ENCODE measurements around the gene CTNND2. TPM values are rescaled to one million over a fixed set of nuclear protein-coding genes. Genes with fewer than 3 reads are reported as not detected.
"Not testable (repeated sequence)": the region's sequence is repeated elsewhere in the genome, so short reads cannot be mapped to it uniquely, and the experiment has no call there.

Gene CTNND2
- total RNA-seq, 1 donor from 2014 or later, result not detected

DNA sequence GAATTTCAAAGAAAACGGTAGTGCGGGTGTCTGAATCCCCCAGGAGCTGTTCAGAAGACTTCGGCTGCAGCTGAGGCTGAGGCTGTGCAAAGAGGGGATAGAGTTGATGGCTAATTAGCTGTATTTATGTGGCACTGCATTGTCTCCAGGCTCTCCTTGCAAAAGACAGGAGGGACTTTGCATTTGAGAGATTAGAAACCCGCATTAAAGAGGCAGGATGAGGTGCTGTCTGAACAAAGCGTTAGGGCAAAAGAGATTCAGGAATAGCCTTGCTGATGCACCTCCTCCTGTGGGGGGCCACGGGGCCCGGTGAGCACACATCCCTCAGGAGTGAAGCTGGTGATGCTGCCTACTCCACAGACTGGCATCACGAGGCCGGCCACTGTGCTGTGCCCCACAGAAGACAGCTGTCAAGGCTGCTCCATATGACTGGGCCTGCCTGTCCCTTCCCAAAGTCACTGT, 799.6 kb downstream of the CTNND2 start:
- DNase-seq (ENCODE audit: low read depth, low spot score), result no peak

DNA sequence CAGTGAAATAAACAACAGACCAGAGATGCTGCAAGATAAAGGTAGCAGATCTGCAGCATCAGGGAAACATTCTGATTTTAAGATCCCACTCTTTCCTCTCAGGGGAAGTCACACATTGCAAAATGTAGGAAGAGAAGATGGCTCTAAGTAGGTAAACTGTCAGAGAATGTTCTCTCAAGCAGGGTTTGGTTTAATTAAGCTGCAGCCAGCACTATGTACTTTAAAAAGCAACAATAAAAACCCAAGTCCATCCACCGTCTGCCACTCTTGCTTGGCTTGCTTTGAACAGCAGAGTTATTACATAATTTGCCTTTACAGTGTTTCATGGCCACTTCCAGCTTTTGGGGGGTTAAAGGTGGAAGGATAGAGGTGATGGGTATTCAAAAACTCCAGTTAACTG, 800.0 kb downstream of the CTNND2 start:
- DNase-seq (ENCODE audit: low read depth, low spot score), result no peak

DNA sequence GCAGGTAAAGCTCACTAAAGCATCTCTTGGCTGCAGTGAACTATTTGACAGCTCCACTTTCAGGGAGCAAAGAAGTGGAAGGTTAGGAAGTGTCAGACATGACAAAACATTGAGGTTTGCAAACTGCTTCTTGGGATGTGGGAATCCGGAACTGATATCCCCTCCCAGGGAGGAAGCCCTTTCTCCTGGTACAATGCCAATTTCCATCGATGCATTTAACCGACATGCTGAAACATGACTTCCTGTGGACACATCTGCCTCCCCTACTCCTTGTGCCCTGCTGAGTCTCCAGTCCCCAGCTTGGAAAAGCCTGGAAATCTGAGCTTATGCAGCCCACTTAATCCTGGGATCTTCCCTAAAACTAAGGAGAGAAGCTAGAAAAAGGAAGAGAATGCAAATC, 820.1 kb downstream of the CTNND2 start:
- no peak for DNase-seq (ENCODE audit: low read depth, low spot score)

DNA sequence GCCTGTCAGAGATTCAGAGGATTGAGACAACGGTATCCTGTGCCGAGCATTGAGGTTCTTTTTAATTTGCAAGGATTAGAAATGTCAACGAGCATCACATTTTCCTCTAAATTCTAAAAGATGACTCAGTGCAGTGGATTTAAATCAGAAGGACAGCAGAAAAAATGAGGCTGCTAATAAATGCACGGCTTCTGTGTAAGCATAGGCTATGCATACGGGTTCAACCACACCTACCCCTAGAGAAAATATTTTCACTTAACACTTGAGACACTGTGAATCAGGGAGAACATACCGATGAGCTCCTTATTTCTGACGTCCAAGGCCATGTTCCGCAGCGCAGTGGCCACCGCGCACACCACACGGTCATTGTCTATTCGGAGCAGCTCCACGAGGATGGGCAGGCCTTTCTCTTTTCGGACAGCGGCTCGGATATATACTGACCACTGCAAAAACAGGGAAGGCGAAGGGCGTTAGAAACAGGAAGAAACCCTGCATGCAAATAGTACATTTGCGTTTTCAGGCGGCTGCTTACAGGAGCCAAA, 821.8 kb downstream of the CTNND2 start:
- DNase-seq (ENCODE audit: low read depth, low spot score), result no peak

DNA sequence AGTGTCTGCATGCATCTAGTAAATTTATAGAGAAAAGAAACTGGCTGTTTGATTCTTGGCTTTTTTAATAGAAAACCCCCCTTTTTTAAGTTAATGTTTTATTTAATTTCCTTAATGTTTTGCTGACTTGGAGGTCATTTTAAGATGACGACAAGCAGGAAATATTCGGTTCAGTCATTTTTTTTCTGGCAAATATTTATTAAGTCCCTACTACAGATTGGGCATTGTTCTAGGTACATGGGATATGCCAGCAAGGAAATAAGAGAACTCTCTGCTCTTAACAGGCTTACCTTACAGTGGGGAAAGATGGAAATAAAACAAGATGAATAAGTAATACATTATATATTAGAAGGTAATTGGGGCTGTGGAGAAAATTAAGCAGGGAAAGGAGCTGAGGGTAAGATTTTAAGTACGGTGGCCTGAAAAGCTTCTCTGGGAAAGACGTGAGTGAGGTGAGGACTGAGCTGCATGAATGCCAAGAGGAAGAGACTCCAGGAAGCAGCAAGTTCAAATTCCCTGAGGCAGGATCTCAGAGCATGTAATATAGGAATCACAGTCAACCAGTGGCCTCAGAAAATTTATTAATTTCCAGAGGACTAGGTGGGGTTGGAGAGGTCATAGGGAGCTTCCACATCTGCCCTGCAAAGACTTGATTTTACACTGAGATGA, 827.2 kb downstream of the CTNND2 start:
- DNase-seq (ENCODE audit: low read depth, low spot score), result no peak

DNA sequence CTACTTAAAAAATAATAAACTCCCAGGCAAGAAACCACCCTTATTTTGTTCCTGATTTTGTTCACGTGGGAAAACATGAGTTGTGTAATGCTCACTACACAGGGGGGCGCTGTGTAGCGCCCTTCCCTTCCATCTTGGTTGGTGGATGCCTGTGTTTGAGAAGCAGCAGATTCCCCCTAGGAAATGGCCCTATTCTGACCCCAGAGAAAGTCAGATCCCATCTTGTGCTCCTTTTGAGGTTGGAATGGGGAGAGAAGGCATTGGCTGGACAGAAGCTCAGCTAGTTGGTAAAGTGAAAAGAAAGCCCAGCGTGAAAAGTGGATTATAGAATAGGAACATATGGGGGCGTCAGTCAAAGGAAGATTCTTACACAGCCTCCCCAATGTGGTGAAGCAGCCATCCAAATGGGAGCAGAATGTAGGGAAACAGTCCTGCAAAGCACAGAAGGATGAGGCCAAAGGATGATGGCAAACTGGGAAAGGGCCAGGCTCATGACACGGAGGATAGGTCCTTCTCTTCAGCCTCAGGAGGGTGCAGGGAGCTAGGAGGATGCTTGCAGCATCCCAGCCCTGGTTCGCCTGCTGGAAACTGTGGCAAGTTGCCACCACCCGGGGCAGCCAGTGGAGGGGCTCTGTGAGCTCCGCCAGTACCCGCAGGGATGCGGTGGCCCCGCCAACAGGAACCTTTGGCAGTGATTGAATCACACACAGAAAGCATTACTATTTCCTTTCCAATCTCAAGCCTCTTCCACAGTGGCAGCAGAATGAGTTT, 829.0 kb downstream of the CTNND2 start:
- no peak for DNase-seq (ENCODE audit: low read depth, low spot score)

DNA sequence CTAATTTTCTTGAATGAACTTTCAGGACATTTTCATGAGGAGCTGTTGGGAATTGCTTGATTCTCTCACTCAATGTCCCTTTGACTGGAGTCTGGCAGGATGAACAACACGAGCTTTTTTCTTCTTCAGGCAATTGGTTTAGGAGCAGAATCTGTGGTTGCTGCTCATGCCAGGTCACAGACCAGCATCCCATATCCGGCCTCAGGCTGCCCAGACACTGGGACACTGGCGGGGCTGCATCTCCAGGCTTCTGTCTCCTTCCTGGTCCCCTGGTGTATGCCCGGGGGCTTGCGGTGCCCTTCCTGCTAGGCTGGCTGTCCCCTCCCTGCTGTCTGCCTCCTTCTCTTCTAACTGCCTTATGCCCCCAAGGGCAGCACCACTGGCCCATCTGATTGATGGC, 831.7 kb downstream of the CTNND2 start:
- no peak for DNase-seq (ENCODE audit: low read depth, low spot score)

DNA sequence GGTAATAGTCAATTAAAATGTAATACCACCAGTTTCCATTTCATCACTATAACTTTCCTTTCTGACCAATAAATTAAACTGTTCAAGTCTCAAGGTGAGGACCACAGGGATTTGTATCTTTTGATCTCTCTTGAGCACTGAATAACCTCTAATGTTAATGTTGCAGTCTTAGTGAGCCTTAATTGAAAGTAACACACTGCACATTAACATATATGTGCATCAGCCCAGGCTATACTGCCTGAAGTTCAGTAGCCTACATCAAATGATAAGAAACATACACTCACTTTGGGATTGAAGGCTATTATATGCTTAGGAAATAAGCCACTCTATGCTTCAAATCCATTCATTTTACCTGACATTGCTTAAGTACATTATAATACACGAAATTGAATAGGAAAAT, 832.2 kb downstream of the CTNND2 start:
- DNase-seq (ENCODE audit: low read depth, low spot score), result no peak

DNA sequence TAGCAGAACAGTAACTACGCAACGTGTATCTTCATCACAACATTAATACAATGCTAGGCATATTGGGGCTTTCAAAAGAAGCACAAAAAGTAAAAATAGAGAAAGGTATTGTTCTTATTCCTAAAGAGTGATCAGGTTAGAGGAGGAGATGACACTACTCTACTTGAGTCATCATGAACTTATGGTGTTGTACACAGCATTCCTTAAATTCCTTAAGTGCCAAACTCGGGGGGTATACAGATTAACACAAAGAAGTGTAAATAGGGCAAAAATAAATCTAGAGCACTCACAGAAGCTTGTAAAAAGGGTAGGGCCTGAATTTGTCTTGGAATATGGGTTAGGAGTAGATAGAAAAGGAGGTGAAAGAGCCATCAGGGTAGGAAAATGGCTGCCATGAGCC, 835.2 kb downstream of the CTNND2 start:
- DNase-seq (ENCODE audit: low read depth, low spot score), result no peak

DNA sequence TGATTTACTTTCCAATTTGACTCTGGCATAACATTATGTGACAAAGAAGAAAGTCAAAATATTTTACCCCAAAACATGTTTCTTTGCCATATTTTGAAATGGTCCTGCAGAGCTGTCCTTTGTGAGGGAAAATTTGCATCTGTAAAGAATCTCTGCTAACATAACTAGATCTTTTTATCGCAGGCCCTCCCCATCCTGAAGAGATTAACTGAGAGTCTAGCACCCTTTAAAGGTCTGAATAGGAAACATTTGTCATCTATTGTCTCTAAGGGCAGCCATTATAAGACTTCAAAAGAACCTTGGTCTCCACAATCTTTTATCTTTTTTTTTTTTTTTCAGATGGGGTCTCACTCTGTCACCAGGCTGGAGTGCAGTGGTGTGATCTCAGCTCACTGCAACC, 838.5 kb downstream of the CTNND2 start:
- DNase-seq (ENCODE audit: low read depth, low spot score), result not testable (repeated sequence)

DNA sequence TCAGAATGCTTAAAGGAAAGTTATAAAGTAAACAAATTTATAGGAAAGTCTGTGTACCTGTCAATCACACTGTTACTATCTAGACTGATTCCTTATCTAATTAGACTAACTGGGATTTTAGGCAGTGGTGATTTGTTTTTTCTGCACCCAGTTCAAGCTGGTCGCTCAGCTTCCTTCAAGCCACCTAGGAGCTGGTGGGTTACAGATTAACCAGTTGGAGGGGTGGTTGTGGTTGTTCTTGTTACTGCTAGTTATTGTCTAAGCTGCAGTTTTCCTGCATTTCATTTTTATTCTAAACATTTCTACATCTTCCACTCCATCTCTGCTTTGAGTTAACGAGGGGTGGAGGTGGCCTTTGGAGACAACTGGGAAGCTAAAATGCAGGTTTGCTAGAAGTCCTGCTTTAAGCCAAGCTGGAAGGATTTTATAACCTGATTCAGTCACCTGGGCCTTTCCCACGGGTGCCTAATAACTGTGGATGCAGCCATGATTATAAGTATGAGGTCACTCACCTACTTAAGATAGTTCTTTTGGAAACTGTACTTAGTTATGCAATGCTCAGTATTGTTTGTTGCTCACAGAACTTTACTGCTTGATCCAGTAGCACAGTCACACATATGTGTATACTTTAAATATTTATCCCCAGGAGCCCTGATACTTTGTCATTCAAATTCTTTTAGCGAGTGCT, 839.3 kb downstream of the CTNND2 start:
- no peak for DNase-seq (ENCODE audit: low read depth, low spot score)

DNA sequence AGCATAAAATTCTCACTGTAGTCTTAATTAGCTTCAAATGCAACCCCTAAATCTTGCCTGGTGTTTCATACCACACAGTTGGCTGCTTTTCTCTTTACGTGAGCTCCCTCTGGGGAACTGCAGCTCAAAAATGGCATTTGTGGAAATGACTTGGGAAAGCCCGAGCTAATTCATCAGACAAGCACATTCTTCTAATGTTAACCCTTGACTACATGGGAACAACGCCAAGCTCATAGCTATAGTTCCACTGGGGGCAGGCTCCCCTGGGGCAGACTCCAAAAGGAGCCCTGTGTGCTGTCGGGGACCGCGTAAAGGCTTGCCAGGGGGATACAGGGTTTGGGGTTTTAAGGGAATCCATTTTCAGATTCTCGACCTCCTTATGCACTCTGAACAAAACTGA, 841.8 kb downstream of the CTNND2 start:
- no peak for DNase-seq (ENCODE audit: low read depth, low spot score)

DNA sequence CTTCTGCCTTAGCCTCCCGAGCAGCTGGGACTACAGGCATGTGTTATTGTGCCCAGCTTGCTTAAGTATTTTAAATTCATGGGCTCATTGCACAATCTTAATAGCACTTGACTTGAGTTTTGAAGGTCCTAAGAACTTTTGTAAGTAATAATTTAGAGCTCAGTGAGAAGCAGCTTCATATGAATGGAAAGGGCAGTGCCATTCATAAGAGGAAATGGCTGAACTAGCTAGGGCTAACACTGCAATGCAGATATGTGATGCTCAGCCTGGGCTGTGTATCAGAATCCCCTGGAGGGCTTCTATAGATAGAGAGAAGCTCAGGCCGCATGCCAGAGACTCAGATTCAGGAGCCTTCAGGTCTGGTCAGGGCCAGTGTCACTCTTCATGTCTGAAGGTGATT, 847.7 kb downstream of the CTNND2 start:
- DNase-seq (ENCODE audit: low read depth, low spot score), result no peak

DNA sequence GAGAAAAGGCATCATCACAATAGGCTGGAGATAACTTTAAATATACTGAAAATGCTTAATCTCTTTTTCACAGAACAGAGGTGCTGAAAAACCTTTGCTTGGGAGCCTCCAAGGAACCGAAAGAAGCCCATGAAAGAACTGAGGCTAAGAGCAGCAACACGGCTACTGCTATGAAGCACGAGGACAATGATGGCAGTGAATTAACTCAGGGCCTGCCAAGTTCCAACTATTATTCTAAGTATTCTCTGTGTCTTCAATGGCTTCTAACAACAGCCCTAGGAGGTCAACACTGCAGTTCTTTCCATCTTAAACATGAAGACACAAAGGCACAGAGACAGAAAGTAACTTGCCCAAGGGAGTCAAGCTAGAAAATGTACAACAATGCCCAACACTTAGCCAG, 850.2 kb downstream of the CTNND2 start:
- no peak for DNase-seq (ENCODE audit: low read depth, low spot score)

DNA sequence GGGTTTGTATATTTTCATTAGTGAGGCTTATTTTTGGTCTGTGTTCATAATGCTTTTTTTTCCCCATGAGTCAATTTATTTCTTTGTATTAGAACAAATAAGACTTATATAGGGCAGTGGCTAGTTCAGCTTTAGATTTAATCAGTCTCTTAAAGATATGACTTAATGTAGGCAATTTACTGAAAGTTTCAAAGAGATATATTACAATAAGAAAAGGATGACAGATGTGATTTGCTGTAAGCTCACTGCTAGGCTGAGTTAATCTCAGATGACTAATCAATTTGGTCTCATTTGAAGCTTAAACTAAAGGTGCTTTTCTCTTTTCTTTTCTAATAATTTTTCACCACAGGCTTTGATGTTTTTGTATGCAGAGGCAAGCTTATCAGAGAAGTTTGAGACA, 851.4 kb downstream of the CTNND2 start:
- no peak for DNase-seq (ENCODE audit: low read depth, low spot score)

DNA sequence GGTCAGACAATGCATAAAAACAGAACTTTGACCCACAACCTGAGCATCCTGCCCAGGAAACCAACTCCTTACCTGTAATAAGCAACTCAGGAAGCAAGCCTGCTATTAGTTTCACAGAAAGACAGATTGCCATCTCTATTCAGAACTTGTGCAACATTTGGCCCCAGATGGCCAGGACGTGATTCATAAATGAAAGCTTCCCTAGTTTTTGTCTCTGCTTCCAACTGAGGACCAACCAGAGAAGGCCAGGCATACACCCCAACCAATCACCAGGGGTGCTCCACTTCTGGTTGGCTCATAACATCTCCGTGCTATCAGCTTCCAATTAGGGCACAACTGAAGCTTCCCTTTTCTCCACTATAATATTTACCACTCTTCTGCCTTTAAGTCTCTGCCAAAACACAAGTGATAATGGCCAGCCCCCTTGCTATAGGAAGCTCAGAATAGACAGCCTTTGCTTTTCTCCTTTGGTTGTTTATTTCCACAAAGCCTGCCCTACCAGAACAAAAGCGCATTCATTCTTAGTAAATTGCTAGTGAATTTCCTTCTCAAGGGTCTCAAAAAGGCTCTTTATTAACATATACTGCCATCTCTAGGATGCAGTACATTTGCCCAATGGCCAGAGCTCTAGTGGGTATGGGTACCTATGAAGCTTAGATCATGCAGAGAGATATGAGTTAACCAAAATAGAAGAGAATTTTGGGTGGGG, 853.5 kb downstream of the CTNND2 start:
- DNase-seq (ENCODE audit: low read depth, low spot score), result no peak

DNA sequence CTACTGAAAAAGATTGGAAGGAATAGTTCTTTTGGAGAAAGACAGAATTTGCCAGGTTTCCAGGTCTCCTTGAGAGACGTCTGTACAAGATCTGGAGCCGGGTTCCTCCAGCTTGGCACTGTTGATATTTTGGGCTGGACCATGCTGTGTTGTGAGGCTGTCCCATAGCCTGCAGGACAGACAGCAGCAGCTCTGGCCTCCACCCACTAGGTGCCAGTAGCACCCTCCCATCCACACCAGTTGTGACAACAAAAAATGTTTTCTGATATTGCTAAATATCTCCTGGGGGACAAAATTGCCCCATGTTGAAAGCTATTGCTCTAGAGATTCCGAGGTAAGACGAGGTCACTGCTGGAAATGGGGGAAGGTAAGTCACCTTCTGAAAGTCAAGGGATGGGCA, 855.5 kb downstream of the CTNND2 start:
- DNase-seq (ENCODE audit: low read depth, low spot score), result no peak

DNA sequence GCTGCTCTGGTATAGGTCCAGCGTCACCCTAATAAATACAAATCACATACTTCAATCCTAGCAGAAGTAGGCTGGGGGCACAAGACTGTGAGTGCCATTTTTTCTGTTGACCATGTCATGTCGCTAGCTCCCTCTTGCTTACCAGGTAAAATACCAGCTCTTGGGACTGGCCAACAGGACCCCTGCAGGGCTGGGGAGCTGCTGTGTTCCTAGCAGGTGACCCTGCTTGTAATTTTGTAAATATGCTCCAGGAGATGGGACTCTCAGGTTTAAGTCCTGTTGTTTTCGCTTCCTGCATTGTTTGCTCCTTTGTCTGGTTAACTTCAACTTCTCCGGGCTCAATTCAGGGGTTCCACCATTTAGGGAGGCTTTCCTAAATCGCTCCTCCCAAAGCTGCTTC, 856.6 kb downstream of the CTNND2 start:
- no peak for DNase-seq (ENCODE audit: low read depth, low spot score)

DNA sequence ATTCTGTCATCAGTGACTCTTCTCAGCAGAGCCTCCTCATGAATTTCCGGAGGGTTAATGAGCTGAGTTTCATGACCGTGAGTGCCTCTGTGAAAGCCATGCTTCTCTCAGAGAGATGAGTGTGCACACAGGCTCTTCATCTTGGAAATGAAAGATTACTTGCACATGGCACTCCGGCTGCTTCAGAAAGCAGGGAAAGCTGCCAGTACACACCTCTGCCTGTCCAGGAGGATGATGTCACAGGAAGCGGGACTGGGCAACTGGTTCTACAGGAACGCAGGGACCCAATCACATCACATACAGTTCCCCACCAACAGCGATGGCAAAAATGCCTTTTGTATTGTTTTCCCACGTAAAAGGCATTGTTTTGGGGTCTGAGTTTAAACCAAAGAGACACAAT, 857.2 kb downstream of the CTNND2 start:
- no peak for DNase-seq (ENCODE audit: low read depth, low spot score)

DNA sequence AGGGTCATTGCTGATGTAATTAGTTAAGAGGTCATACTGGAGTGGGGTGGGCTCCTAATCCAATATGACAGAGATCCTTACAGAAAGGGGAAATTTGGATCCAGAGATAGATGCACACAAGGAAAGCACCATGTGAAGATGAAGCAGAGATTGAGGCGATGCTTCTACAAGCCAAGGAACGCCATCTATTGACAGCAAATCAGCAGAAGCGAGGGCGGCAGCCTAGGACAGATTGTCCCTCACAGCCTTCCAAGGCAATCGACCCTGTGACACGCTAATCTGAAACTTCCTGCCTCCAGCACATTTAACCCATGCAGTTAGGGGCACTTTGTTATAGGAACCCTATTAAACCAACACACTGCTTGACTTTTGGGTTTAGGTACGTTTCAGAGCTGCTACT, 858.1 kb downstream of the CTNND2 start:
- DNase-seq (ENCODE audit: low read depth, low spot score), result no peak

DNA sequence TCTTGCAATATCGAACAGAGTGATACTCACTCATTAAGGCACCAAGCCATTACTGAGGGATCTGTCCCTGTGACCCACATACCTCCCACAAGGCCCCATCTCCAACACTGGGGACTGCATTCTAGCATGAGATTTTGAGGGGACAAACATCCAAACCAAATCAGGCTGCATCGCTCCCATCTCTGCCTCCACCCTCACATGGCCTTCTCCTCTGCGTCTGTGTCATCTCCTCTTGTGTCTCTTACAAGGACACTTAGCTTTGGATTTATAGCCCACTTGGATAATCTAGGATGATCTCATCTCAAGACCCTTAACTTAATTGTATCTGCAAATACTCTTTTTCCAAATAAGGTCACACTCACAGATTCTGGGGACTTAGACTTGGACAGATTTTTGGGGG, 858.8 kb downstream of the CTNND2 start:
- DNase-seq (ENCODE audit: low read depth, low spot score), result no peak

DNA sequence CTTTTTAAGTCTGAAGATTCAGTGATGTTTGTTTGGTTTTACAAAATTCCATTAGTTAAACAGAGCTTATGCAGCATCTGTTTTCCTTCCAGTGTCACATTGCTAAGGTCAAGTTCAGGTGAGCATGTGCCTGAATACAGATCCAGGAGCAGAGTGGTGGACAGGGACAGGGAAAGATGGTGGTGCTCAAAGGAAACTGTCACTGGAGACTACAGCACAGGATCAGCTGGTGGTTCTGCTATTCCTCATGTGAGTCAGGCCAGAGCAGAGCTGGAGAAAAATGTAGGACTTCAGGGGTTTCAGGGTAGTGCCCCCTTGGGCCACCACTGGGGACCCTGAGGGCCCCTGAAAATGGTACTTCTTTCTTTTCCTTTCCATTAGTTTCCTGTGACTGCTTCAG, 859.7 kb downstream of the CTNND2 start:
- no peak for DNase-seq (ENCODE audit: low read depth, low spot score)
